ENCODE results near the gene RIN2.

The RIN2 gene

GRCh38 chr20:19760371-19760721, 2.3 kb downstream of the RIN2 start:
- Histone ChIP-seq H3K27me3 (replicated peaks; ENCODE audit: control insufficient read depth, insufficient read depth, low read length) (peaks cover 4% of the 10 kb centered on the region), H3K4me3 (replicated peaks; ENCODE audit: low read depth, low read length) (no peak overlapping the region), H3K36me3 (ENCODE audit: control insufficient read depth, insufficient read depth, low read length) (no peaks in the 10 kb centered on the region)
- DNase-seq (ENCODE audit: extremely low read depth, insufficient read length) = no peak
- TF ChIP-seq CTCF (IDR thresholded peaks at IDR 0.05; ENCODE audit: insufficient read depth, low read length, poor library complexity, severe bottlenecking) = no peak

GRCh38 chr20:19761326-19761725, 3.3 kb downstream of the RIN2 start:
- no peaks in the 10 kb centered on the region for H3K36me3 ChIP-seq (ENCODE audit: control insufficient read depth, insufficient read depth, low read length)
- H3K4me3 ChIP-seq (replicated peaks; ENCODE audit: low read depth, low read length) = no peak overlapping the region
- no peak for TF ChIP-seq CTCF (IDR thresholded peaks at IDR 0.05; ENCODE audit: insufficient read depth, low read length, poor library complexity, severe bottlenecking)
- H3K27me3 ChIP-seq (replicated peaks; ENCODE audit: control insufficient read depth, insufficient read depth, low read length) = peaks cover 4% of the 10 kb centered on the region
- DNase-seq (ENCODE audit: extremely low read depth, insufficient read length) = no peak

GRCh38 chr20:19761841-19762240, 3.8 kb downstream of the RIN2 start:
- no peak for TF ChIP-seq CTCF (IDR thresholded peaks at IDR 0.05; ENCODE audit: insufficient read depth, low read length, poor library complexity, severe bottlenecking)
- DNase-seq (ENCODE audit: extremely low read depth, insufficient read length) = no peak
- H3K27me3 ChIP-seq (replicated peaks; ENCODE audit: control insufficient read depth, insufficient read depth, low read length) = peaks cover 4% of the 10 kb centered on the region
- H3K4me3 ChIP-seq (replicated peaks; ENCODE audit: low read depth, low read length) = no peak overlapping the region
- no peaks in the 10 kb centered on the region for H3K36me3 ChIP-seq (ENCODE audit: control insufficient read depth, insufficient read depth, low read length)

- DNase-seq (ENCODE audit: extremely low read depth, insufficient read length) = no peak
- H3K36me3 ChIP-seq (ENCODE audit: control insufficient read depth, insufficient read depth, low read length) = no peaks in the 10 kb centered on the region
- H3K4me3 ChIP-seq (replicated peaks; ENCODE audit: low read depth, low read length) = no peak overlapping the region
- H3K27me3 ChIP-seq (replicated peaks; ENCODE audit: control insufficient read depth, insufficient read depth, low read length) = no peaks in the 10 kb centered on the region; the same call in none of the 2 replicates
- TF ChIP-seq CTCF (IDR thresholded peaks at IDR 0.05; ENCODE audit: insufficient read depth, low read length, poor library complexity, severe bottlenecking) = no peak
These were observed 6.1 kb downstream of the RIN2 start for GRCh38 chr20:19764207-19764606.

GRCh38 chr20:19765266-19765665, 7.2 kb downstream of the RIN2 start:
- no peaks in the 10 kb centered on the region for H3K36me3 ChIP-seq (ENCODE audit: control insufficient read depth, insufficient read depth, low read length)
- no peak for DNase-seq (ENCODE audit: extremely low read depth, insufficient read length)
- H3K27me3 ChIP-seq (replicated peaks; ENCODE audit: control insufficient read depth, insufficient read depth, low read length) = no peaks in the 10 kb centered on the region; the same call in 1 of the 2 replicates
- TF ChIP-seq CTCF (IDR thresholded peaks at IDR 0.05; ENCODE audit: insufficient read depth, low read length, poor library complexity, severe bottlenecking) = no peak
- no peak overlapping the region for H3K4me3 ChIP-seq (replicated peaks; ENCODE audit: low read depth, low read length)

GRCh38 chr20:19765913-19766312, 7.9 kb downstream of the RIN2 start:
- Histone ChIP-seq H3K27me3 (replicated peaks; ENCODE audit: control insufficient read depth, insufficient read depth, low read length) (no peaks in the 10 kb centered on the region; the same call in 1 of the 2 replicates), H3K4me3 (replicated peaks; ENCODE audit: low read depth, low read length) (no peak overlapping the region), H3K36me3 (ENCODE audit: control insufficient read depth, insufficient read depth, low read length) (no peaks in the 10 kb centered on the region)
- DNase-seq (ENCODE audit: extremely low read depth, insufficient read length) = no peak
- TF ChIP-seq CTCF (IDR thresholded peaks at IDR 0.05; ENCODE audit: insufficient read depth, low read length, poor library complexity, severe bottlenecking) = no peak

All from GM06990 (cell line).